Thyroid gland (tissue), 4 donors: ENCODE measurements around the gene LEP. TPM values are rescaled to one million over a fixed set of nuclear protein-coding genes. Genes with fewer than 3 reads are reported as not detected.

ENCODE experiments used
- DNase-seq, 2 donors: peaks; one replicate each; pipeline ENCODE4 v3.0.0-alpha.2; 2019
- H3K27ac ChIP-seq, 3 donors: fragments of 200-600 bp; sonication (generic); 1 replicate in 2 of 3; 2 replicates in 1 of 3; pipeline ENCODE4 v1.5.1; 2016 to 2019; ENCODE audit warnings: mild to moderate bottlenecking in 1 of 3, moderate library complexity in 1 of 3
- H3K27me3 ChIP-seq: fragments of 200-600 bp; sonication (generic); one replicate; pipeline ENCODE4 v1.5.1; 2019
- H3K36me3 ChIP-seq, 2 donors: fragments of 200-600 bp; sonication (generic); one replicate each; pipeline ENCODE4 v1.5.1; 2016 to 2019
- H3K4me1 ChIP-seq, 2 donors: fragments of 200-600 bp; sonication (generic); one replicate each; pipeline ENCODE4 v1.5.1; 2017 to 2019
- H3K4me3 ChIP-seq, 3 donors: fragments of 200-600 bp; sonication (generic); replicated peaks in 1 of 3; 1 replicate in 2 of 3; 2 replicates in 1 of 3; pipeline ENCODE4 v1.5.1; 2016; ENCODE audit warnings: mild to moderate bottlenecking in 1 of 3
- H3K9me3 ChIP-seq: fragments of 200-600 bp; sonication (generic); one replicate; pipeline ENCODE4 v1.5.1; 2017
- CTCF ChIP-seq, 6 experiments: fragments of 200-600 bp in 3 of 6; fragments of 450-650 bp in 3 of 6; sonication (generic) in 3 of 6; IDR thresholded peaks; one replicate each; pipeline ENCODE4 v1.5.1; 2016 to 2019; ENCODE audit warnings: antibody characterized with exemption in 6 of 6, mild to moderate bottlenecking in 2 of 6, inconsistent platforms in 1 of 6, moderate library complexity in 1 of 6
- POLR2A ChIP-seq, 2 donors: fragments of 450-650 bp; IDR thresholded peaks; one replicate each; pipeline ENCODE4 v1.6.1; 2017; ENCODE audit warnings: antibody characterized with exemption in 2 of 2, mild to moderate bottlenecking in 2 of 2, moderate library complexity in 1 of 2
- WGBS, 2 donors: methylation state at CpG; one replicate each; pipeline ENCODE4 v1.1.5; 2017; 5-methylcytosine and 5-hydroxymethylcytosine counted together
- intact Hi-C: fragments of 100-400 bp; cut with DNase I; formaldehyde crosslinking; loops from one replicate; pipeline ENCODE4 v1.15.1; 2023
- total RNA-seq, 4 donors: library from RNA; depleted of rRNA; stranded (reverse); fragments of >200 nt; gene quantifications; one replicate each; pipeline ENCODE4 v1.2.3, GENCODE V29; 2016

The LEP gene
- total RNA-seq, 4 donors from 2014 or later = 0.11 to 0.40 TPM; not detected in 2

- H3K4me1 ChIP-seq = no peaks in the 10 kb centered on the region
- TF ChIP-seq CTCF (IDR thresholded peaks at IDR 0.05) = no peak
- TF ChIP-seq POLR2A (IDR thresholded peaks at IDR 0.05) = no peak
- no peak for DNase-seq
- intact Hi-C loops = no loop called here
- H3K27me3 ChIP-seq = peaks cover 17% of the 10 kb centered on the region
- no peak overlapping the region for H3K27ac ChIP-seq
- no peaks in the 10 kb centered on the region for H3K9me3 ChIP-seq
- no peaks in the 10 kb centered on the region for H3K36me3 ChIP-seq
- 79 to 91% methylated on average over 7 of the region's 7 CpGs for WGBS, 2 donors
- no peak overlapping the region for H3K4me3 ChIP-seq
Observed at GRCh38 chr7:128243273-128243672, 2.2 kb downstream of the LEP start.

GRCh38 chr7:128244861-128245260, 3.8 kb downstream of the LEP start:
- DNase-seq = no peak
- WGBS, 2 donors = 73 to 77% methylated on average over 3 of the region's 3 CpGs
- H3K9me3 ChIP-seq = no peaks in the 10 kb centered on the region
- no peak overlapping the region for H3K4me3 ChIP-seq
- H3K27ac ChIP-seq = no peak overlapping the region
- no peaks in the 10 kb centered on the region for H3K36me3 ChIP-seq
- H3K27me3 ChIP-seq = peaks cover 17% of the 10 kb centered on the region
- no peaks in the 10 kb centered on the region for H3K4me1 ChIP-seq
- no peak for TF ChIP-seq CTCF (IDR thresholded peaks at IDR 0.05)
- no peak for TF ChIP-seq POLR2A (IDR thresholded peaks at IDR 0.05)
- intact Hi-C loops = no loop called here

- Histone ChIP-seq H3K36me3 (no peaks in the 10 kb centered on the region), H3K27me3 (no peaks in the 10 kb centered on the region), H3K4me3 (no peak overlapping the region), H3K4me1 (no peaks in the 10 kb centered on the region), H3K27ac (no peak overlapping the region), H3K9me3 (no peaks in the 10 kb centered on the region)
- intact Hi-C loops = no loop called here
- WGBS, 2 donors = 77 to 96% methylated on average over 5 of the region's 5 CpGs
- no peak for TF ChIP-seq CTCF (IDR thresholded peaks at IDR 0.05)
- no peak for DNase-seq
Observed at GRCh38 chr7:128247108-128247507, 6.0 kb downstream of the LEP start.

GRCh38 chr7:128247640-128248194, 6.6 kb downstream of the LEP start:
- H3K4me1 ChIP-seq = no peaks in the 10 kb centered on the region
- no peak overlapping the region for H3K27ac ChIP-seq
- intact Hi-C loops = no loop called here
- no peaks in the 10 kb centered on the region for H3K36me3 ChIP-seq
- DNase-seq = no peak
- no peak overlapping the region for H3K4me3 ChIP-seq
- no peaks in the 10 kb centered on the region for H3K9me3 ChIP-seq
- no peaks in the 10 kb centered on the region for H3K27me3 ChIP-seq
- TF ChIP-seq POLR2A (IDR thresholded peaks at IDR 0.05) (no peak), CTCF (IDR thresholded peaks at IDR 0.05) (no peak)
- 88 to 92% methylated on average over 7 of the region's 7 CpGs for WGBS, 2 donors

GRCh38 chr7:128251337-128251736, 10.3 kb downstream of the LEP start:
- Histone ChIP-seq H3K9me3 (no peaks in the 10 kb centered on the region), H3K4me1 (no peaks in the 10 kb centered on the region), H3K27me3 (no peaks in the 10 kb centered on the region), H3K36me3 (no peaks in the 10 kb centered on the region), H3K27ac (no peak overlapping the region), H3K4me3 (no peak overlapping the region)
- DNase-seq = no peak
- TF ChIP-seq POLR2A (IDR thresholded peaks at IDR 0.05) = no peak
- TF ChIP-seq CTCF (IDR thresholded peaks at IDR 0.05) = no peak
- 78 to 82% methylated on average over 4 of the region's 4 CpGs for WGBS, 2 donors
- intact Hi-C loops = no loop called here
